SU-DHL-6 (cell line): ENCODE results near the gene CTSZ.

Experiments
- H2AFZ ChIP-seq: fragments of 200-600 bp; sonication (generic); 2 replicates; pipeline ENCODE4 v1.6.1; 2014; ENCODE audit warnings: low read depth, mild to moderate bottlenecking, moderate library complexity, mixed read lengths, antibody characterized with exemption, low read length; ENCODE audit not compliant: severe bottlenecking
- H3F3A ChIP-seq: fragments of 200-600 bp; shearing (Covaris generic); 2 replicates; pipeline ENCODE4 v1.6.0; 2016; ENCODE audit warnings: antibody characterized with exemption, mild to moderate bottlenecking; ENCODE audit not compliant: insufficient read depth
- H3K27ac ChIP-seq: fragments of 200-600 bp; sonication (generic); 2 replicates; pipeline ENCODE4 v1.5.1; 2016; ENCODE audit warnings: low read depth, mild to moderate bottlenecking, low read length, moderate library complexity, mixed read lengths
- H3K27me3 ChIP-seq: fragments of 200-600 bp; sonication (generic), shearing (Covaris generic); 2 replicates; pipeline ENCODE4 v1.6.0; 2014; ENCODE audit warnings: mild to moderate bottlenecking, low read length
- H3K36me3 ChIP-seq: fragments of 200-600 bp; sonication (generic); 2 replicates; pipeline ENCODE4 v1.6.1; 2014; ENCODE audit warnings: mild to moderate bottlenecking, low read length, mixed read lengths
- H3K4me2 ChIP-seq: fragments of 300-600, 200-600 bp; shearing (Covaris generic), sonication (generic); 2 replicates; pipeline ENCODE4 v1.6.0; 2014; ENCODE audit warnings: low read length, low read depth, mild to moderate bottlenecking; ENCODE audit not compliant: poor library complexity, severe bottlenecking
- H3K4me3 ChIP-seq: fragments of 200-600 bp; sonication (generic); 2 replicates; pipeline ENCODE4 v1.5.1; 2014; ENCODE audit warnings: antibody characterized with exemption, low read length, mild to moderate bottlenecking, mixed read lengths; ENCODE audit not compliant: insufficient read depth, poor library complexity, severe bottlenecking
- H3K79me2 ChIP-seq: fragments of 200-600 bp; sonication (generic); 2 replicates; pipeline ENCODE4 v1.6.1; 2014; ENCODE audit warnings: mild to moderate bottlenecking, low read length, moderate library complexity; ENCODE audit not compliant: insufficient read depth
- H3K9ac ChIP-seq: fragments of 200-600 bp; sonication (generic); 2 replicates; pipeline ENCODE4 v1.7.0; 2014; ENCODE audit warnings: mild to moderate bottlenecking, low read length
- H3K9me2 ChIP-seq: fragments of 200-600 bp; sonication (generic); replicated peaks from 2 replicates; pipeline ENCODE4 v1.6.1; 2014; ENCODE audit warnings: low read length; ENCODE audit not compliant: insufficient read depth
- H3K9me3 ChIP-seq: fragments of 200-600 bp; sonication (generic); 2 replicates; pipeline ENCODE4 v1.6.1; 2014; ENCODE audit warnings: low read length, mixed read lengths; ENCODE audit not compliant: insufficient read depth
- H4K20me1 ChIP-seq: fragments of 200-600 bp; sonication (generic); 2 replicates; pipeline ENCODE4 v1.6.1; 2014; ENCODE audit warnings: low read depth, mild to moderate bottlenecking, antibody characterized with exemption, low read length, moderate library complexity, mixed read lengths
- EZH2phosphoT487 ChIP-seq: fragments of 200-600 bp; sonication (generic), shearing (Covaris generic); conservative IDR thresholded peaks from 2 replicates; pipeline ENCODE4 v1.6.1; 2018; ENCODE audit warnings: mild to moderate bottlenecking, antibody characterized with exemption, low read length, moderate library complexity, mixed read lengths
- TF ChIP-seq, protein P1 (sequence below): fragments of 200-600 bp; sonication (generic); IDR thresholded peaks from one replicate; pipeline ENCODE4 v1.5.1; 2017; ENCODE audit warnings: antibody characterized with exemption, mild to moderate bottlenecking, low read length, moderate library complexity; ENCODE audit not compliant: insufficient read depth, poor library complexity, severe bottlenecking

CTSZ gene

DNA sequence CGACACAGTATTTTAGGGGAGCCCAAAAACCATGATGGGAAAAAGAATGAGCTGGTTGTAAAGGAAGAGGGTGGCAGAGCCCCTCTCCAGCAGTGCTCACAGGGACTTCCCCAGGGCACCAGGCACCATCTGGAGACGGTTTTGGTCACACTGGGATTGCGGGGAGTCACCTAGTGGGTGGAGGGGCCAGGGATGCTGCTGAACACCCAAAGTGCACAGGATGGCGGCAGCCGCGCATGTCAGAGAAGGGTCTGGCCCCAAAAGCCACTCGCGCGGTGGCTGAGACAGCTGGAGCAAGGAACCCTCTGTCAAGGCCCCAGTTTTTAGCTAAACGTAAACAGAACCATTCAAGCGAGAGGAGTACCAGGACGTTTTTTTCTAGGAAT is 10.8 kb downstream of the CTSZ start:
- Histone ChIP-seq H3K4me2 (no peak overlapping the region), H3K9me3 (no peaks in the 10 kb centered on the region), H3K9me2 (no peaks in the 10 kb centered on the region), H3K27me3 (no peaks in the 10 kb centered on the region), H4K20me1 (no peaks in the 10 kb centered on the region), H3K79me2 (no peaks in the 10 kb centered on the region), H2AFZ (no peak overlapping the region), H3K36me3 (peaks cover 15% of the 10 kb centered on the region), H3K9ac (no peak overlapping the region), H3K27ac (no peak overlapping the region), H3F3A (peaks cover 40% of the 10 kb centered on the region), H3K4me3 (no peak overlapping the region)
- TF ChIP-seq, protein P1, sequence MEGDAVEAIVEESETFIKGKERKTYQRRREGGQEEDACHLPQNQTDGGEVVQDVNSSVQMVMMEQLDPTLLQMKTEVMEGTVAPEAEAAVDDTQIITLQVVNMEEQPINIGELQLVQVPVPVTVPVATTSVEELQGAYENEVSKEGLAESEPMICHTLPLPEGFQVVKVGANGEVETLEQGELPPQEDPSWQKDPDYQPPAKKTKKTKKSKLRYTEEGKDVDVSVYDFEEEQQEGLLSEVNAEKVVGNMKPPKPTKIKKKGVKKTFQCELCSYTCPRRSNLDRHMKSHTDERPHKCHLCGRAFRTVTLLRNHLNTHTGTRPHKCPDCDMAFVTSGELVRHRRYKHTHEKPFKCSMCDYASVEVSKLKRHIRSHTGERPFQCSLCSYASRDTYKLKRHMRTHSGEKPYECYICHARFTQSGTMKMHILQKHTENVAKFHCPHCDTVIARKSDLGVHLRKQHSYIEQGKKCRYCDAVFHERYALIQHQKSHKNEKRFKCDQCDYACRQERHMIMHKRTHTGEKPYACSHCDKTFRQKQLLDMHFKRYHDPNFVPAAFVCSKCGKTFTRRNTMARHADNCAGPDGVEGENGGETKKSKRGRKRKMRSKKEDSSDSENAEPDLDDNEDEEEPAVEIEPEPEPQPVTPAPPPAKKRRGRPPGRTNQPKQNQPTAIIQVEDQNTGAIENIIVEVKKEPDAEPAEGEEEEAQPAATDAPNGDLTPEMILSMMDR: no peak
- no peak for TF ChIP-seq EZH2phosphoT487

DNA sequence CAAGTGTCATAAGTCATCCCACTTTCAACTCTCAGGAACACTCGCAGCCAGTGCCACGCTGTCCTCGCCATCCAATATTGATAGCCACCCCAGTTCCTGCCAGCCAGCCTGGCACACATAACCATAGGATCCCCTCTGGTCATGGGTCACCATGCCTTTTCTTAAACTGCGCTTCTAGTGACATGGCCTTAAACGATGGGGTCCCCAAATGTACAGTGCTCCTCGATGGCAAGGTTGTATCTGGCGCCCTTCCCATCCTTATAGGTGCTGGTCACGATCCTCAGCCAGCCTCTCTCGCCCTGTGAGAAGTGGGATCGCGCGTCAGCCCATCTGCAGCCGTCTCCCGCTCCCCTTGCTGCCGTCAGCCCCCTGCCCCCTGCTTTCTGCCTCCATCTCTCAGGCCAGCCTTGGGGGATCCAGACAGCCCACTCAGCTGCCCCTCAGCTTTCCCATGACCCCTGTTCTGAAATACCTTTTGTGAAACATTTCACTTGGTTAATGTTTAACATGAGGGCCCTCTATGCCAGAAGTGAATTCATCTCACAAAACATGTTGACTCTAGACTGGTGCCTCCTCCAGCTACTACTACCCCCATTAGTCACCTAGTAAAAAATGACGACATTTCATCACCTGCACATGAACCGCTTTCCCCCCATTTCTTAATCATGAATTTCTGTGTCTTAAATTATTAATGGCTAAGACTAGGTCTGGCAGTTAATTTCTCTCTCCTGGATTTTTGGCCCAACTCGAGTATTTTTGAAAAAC is 11.4 kb downstream of the CTSZ start:
- no peak overlapping the region for H2AFZ ChIP-seq
- no peaks in the 10 kb centered on the region for H3K9me3 ChIP-seq
- no peak overlapping the region for H3K4me3 ChIP-seq
- no peaks in the 10 kb centered on the region for H4K20me1 ChIP-seq
- no peak overlapping the region for H3K4me2 ChIP-seq
- H3K79me2 ChIP-seq: no peaks in the 10 kb centered on the region
- H3K36me3 ChIP-seq: peaks cover 15% of the 10 kb centered on the region
- no peaks in the 10 kb centered on the region for H3K27me3 ChIP-seq
- peaks cover 42% of the 10 kb centered on the region for H3F3A ChIP-seq
- H3K27ac ChIP-seq: no peak overlapping the region
- no peak for TF ChIP-seq EZH2phosphoT487
- TF ChIP-seq, protein P1: no peak
- H3K9me2 ChIP-seq: no peaks in the 10 kb centered on the region
- H3K9ac ChIP-seq: no peak overlapping the region

DNA sequence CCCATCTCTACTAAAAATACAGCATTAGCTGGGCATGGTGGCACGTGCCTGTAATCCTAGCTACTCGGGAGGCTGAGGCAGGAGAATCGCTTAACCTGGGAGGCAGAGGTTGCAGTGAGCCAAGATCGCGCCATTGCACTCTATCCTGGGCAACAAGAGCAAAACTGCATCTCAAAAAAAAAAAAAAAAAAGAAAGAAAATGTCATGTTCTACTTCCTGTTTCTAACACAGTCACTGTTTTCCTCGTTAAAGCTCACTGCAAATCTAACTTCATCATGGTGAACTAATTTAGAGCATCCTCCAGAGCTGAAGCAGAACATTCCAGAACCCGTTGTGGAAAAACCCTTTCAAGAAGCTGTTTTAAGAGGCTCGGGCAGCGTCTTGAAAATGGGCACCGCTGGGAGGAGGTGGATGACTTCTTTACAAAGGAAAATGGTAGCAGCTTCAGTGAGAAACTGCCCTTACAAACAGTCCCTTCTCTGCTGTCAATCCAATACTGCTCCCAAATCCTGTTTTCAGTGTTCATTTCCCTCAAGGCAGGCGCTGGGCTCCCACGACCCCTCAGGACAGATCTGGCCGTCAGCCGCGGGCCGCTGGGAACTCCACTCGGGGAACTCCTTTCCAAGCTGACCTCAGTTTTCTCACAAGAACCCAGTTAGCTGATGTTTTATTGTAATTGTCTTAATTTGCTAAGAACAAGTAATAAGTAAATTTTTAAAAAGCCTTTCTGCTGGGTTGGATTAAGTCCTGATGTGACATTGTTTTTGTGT is 12.5 kb downstream of the CTSZ start:
- H3K36me3 ChIP-seq: peaks cover 19% of the 10 kb centered on the region
- no peaks in the 10 kb centered on the region for H3K79me2 ChIP-seq
- no peaks in the 10 kb centered on the region for H4K20me1 ChIP-seq
- H3K9ac ChIP-seq: no peak overlapping the region
- peaks cover 46% of the 10 kb centered on the region for H3F3A ChIP-seq
- no peaks in the 10 kb centered on the region for H3K9me3 ChIP-seq
- H3K27ac ChIP-seq: peak overlapping the region; percentile 16; the same call in 1 of the 2 replicates
- no peak overlapping the region for H2AFZ ChIP-seq
- no peaks in the 10 kb centered on the region for H3K27me3 ChIP-seq
- no peak overlapping the region for H3K4me2 ChIP-seq
- no peak for TF ChIP-seq EZH2phosphoT487
- TF ChIP-seq, protein P1: no peak
- H3K4me3 ChIP-seq: no peak overlapping the region
- no peaks in the 10 kb centered on the region for H3K9me2 ChIP-seq
